Activated T-cell treated with anti-CD3 and anti-CD28 coated beads for 4 hours (primary cell): Measurements from ENCODE around the gene KIF13A.
"Not testable (repeated sequence)": the region's sequence is repeated elsewhere in the genome, so short reads cannot be mapped to it uniquely, and the experiment has no call there.

ENCODE experiments used
- DNase-seq: peaks from one replicate; pipeline ENCODE4 v3.0.0-alpha.2; 2020

Gene KIF13A

GRCh38 chr6:17998003-17998402, 10.6 kb upstream of the KIF13A start:
- DNase-seq, result no peak

GRCh38 chr6:17995414-17995813, 8.0 kb upstream of the KIF13A start:
- no peak for DNase-seq

GRCh38 chr6:17994019-17994418, 6.6 kb upstream of the KIF13A start:
- DNase-seq, result no peak

- DNase-seq, result no peak
Observed at GRCh38 chr6:17988422-17988944, 1.0 kb upstream of the KIF13A start.

GRCh38 chr6:17987697-17988421, 424 bp upstream of the KIF13A start:
- DNase-seq, result no peak

- DNase-seq, result no peak
Observed at GRCh38 chr6:17986656-17987446, 584 bp downstream of the KIF13A start.

- no peak for DNase-seq
Observed at GRCh38 chr6:17985934-17986655, 1.3 kb downstream of the KIF13A start.

GRCh38 chr6:17984812-17985670, 2.4 kb downstream of the KIF13A start:
- DNase-seq, result no peak

- DNase-seq, result no peak
Observed at GRCh38 chr6:17984399-17984798, 3.0 kb downstream of the KIF13A start.

GRCh38 chr6:17983730-17984129, 3.7 kb downstream of the KIF13A start:
- no peak for DNase-seq

GRCh38 chr6:17980329-17980728, 7.1 kb downstream of the KIF13A start:
- no peak for DNase-seq

GRCh38 chr6:17979479-17979878, 8.0 kb downstream of the KIF13A start:
- no peak for DNase-seq

GRCh38 chr6:17976258-17976657, 11.2 kb downstream of the KIF13A start:
- not testable (repeated sequence) for DNase-seq

- DNase-seq, result no peak
Observed at GRCh38 chr6:17974570-17975368, 12.7 kb downstream of the KIF13A start.

- DNase-seq, result no peak
Observed at GRCh38 chr6:17972978-17973622, 14.3 kb downstream of the KIF13A start.

- no peak for DNase-seq
Observed at GRCh38 chr6:17972074-17972952, 15.1 kb downstream of the KIF13A start.

- no peak for DNase-seq
Observed at GRCh38 chr6:17971128-17972073, 16.0 kb downstream of the KIF13A start.

GRCh38 chr6:17968876-17969275, 18.6 kb downstream of the KIF13A start:
- DNase-seq, result no peak
